OCI-LY7 (cell line): ENCODE data around the gene CRYBA4.

ENCODE experiments used
- CTCF ChIP-seq: fragments of 200-600 bp; sonication (generic); conservative IDR thresholded peaks from 2 replicates; pipeline ENCODE4 v1.5.1; 2014; ENCODE audit warnings: mild to moderate bottlenecking, antibody characterized with exemption, low read length, moderate library complexity, mixed read lengths
- EZH2phosphoT487 ChIP-seq: fragments of 200-600 bp; sonication (generic); IDR thresholded peaks from 2 replicates; pipeline ENCODE4 v1.6.1; 2018; ENCODE audit warnings: low read depth, borderline replicate concordance, mild to moderate bottlenecking, mixed run types, antibody characterized with exemption, low read length, moderate library complexity, mixed read lengths

GRCh38 chr22:26677217-26677616 lies 55.5 kb downstream of the CRYBA4 start:
- TF ChIP-seq CTCF (no peak), EZH2phosphoT487 (no peak)
